Endothelial cell of umbilical vein (primary cell): ENCODE measurements around the gene GNAL. TPM values are rescaled to one million over a fixed set of nuclear protein-coding genes. Genes with fewer than 3 reads are reported as not detected.

Source experiments
- BruUV-seq: library from RNA; stranded (reverse); fragments of 400-500 nt; replicated peaks from 2 replicates; lab custom pipeline; 2021; lab: Mats Ljungman, UMichigan
- CTCF ChIA-PET: fragments of 300-600, 350-600 bp; sonication (Branson Sonifier 250); formaldehyde crosslinking; loops from one replicate; lab custom pipeline; 2021; ENCODE audit warnings: antibody characterized with exemption, inconsistent platforms; lab: Charles Lee
- POLR2A ChIA-PET: fragments of 300-600, 350-600 bp; sonication (Branson Sonifier 250); formaldehyde crosslinking; loops from one replicate; lab custom pipeline; 2021; ENCODE audit warnings: antibody characterized with exemption, inconsistent platforms; lab: Charles Lee
- DNase-seq: peaks from one replicate; pipeline ENCODE4 v3.0.0-alpha.2; 2011; ENCODE audit warnings: low read depth, low spot score
- FAIRE-seq: peaks from 2 replicates; lab custom pipeline; 2011; peaks lifted over from hg19 to GRCh38; lab: Jason Lieb, UNC
- H2AFZ ChIP-seq: 2 replicates; pipeline ENCODE4 v1.6.0; 2012; ENCODE audit warnings: low read depth, low read length, control low read depth, inconsistent platforms
- H3K27ac ChIP-seq: 2 replicates; pipeline ENCODE4 v1.5.1; 2011; ENCODE audit warnings: low read depth, mild to moderate bottlenecking, control low read depth, low read length, moderate library complexity; ENCODE audit not compliant: insufficient read depth
- H3K27me3 ChIP-seq, 2 experiments: 2 replicates each; pipeline versions ENCODE4 v1.6.0 to v1.6.1; 2011; ENCODE audit warnings: low read length in 2 of 2, mixed read lengths in 1 of 2; ENCODE audit not compliant: control insufficient read depth in 2 of 2, insufficient read depth in 2 of 2
- H3K36me3 ChIP-seq, 2 experiments: 2 replicates in 1 of 2; 3 replicates in 1 of 2; pipeline ENCODE4 v1.5.1; 2011; ENCODE audit warnings: low read length in 2 of 2, mild to moderate bottlenecking in 1 of 2, moderate library complexity in 1 of 2; ENCODE audit not compliant: control insufficient read depth in 2 of 2, insufficient read depth in 2 of 2; ENCODE audit errors: extremely low read depth in 1 of 2
- H3K4me1 ChIP-seq: 3 replicates; pipeline ENCODE4 v1.5.1; 2011; ENCODE audit warnings: mild to moderate bottlenecking, low read length; ENCODE audit not compliant: control insufficient read depth, insufficient read depth; ENCODE audit errors: extremely low read depth
- H3K4me2 ChIP-seq: 2 replicates; pipeline ENCODE4 v1.6.1; 2011; ENCODE audit warnings: low read length, control low read depth, mixed read lengths; ENCODE audit not compliant: insufficient read depth
- H3K4me3 ChIP-seq, 3 experiments: fragments of 200-600 bp in 1 of 3; sonication (generic), shearing (Covaris generic) in 1 of 3; replicated peaks in 1 of 3; 2 replicates each; pipeline ENCODE4 v1.5.1; 2011 to 2016; ENCODE audit warnings: control low read depth in 3 of 3, low read length in 3 of 3, mild to moderate bottlenecking in 2 of 3, inconsistent platforms in 1 of 3, low read depth in 1 of 3, moderate library complexity in 1 of 3; ENCODE audit not compliant: insufficient read depth in 1 of 3
- H3K79me2 ChIP-seq: 2 replicates; pipeline ENCODE4 v1.6.0; 2012; ENCODE audit warnings: low read length, inconsistent platforms; ENCODE audit not compliant: control insufficient read depth, insufficient read depth
- H3K9ac ChIP-seq: replicated peaks from 2 replicates; pipeline ENCODE3; 2011; ENCODE audit warnings: low read length, control low read depth; ENCODE audit not compliant: insufficient read depth; ENCODE audit errors: extremely low read depth
- H3K9me1 ChIP-seq: replicated peaks from 3 replicates; pipeline ENCODE4 v1.6.0; 2011; ENCODE audit warnings: mild to moderate bottlenecking, low read length; ENCODE audit not compliant: control insufficient read depth, insufficient read depth; ENCODE audit errors: extremely low read depth
- H3K9me3 ChIP-seq: replicated peaks from 2 replicates; pipeline ENCODE4 v1.5.1; 2012; ENCODE audit warnings: low read length, inconsistent platforms; ENCODE audit not compliant: control insufficient read depth, insufficient read depth
- H4K20me1 ChIP-seq: replicated peaks from 2 replicates; pipeline ENCODE3; 2011; ENCODE audit warnings: mild to moderate bottlenecking, low read length; ENCODE audit not compliant: control insufficient read depth, insufficient read depth; ENCODE audit errors: extremely low read depth
- EZH2 ChIP-seq: IDR thresholded peaks from 2 replicates; pipeline ENCODE4 v1.6.1; 2012; ENCODE audit warnings: borderline replicate concordance, low read depth, mild to moderate bottlenecking, moderate library complexity, low read length, inconsistent platforms; ENCODE audit not compliant: severe bottlenecking
- FOS ChIP-seq: IDR thresholded peaks from 2 replicates; pipeline ENCODE4 v1.6.1; 2011; ENCODE audit warnings: mild to moderate bottlenecking, low read length, moderate library complexity, borderline replicate concordance; ENCODE audit not compliant: insufficient read depth
- GATA2 ChIP-seq: IDR thresholded peaks from 2 replicates; pipeline ENCODE4 v1.7.0; 2011; ENCODE audit warnings: low read depth, mild to moderate bottlenecking, moderate library complexity, mixed read lengths, low read length; ENCODE audit not compliant: insufficient read length, insufficient read depth
- JUN ChIP-seq: IDR thresholded peaks from 2 replicates; pipeline ENCODE4 v1.6.1; 2011; ENCODE audit warnings: borderline replicate concordance, low read depth; ENCODE audit not compliant: insufficient read length, insufficient read depth
- MYC ChIP-seq: IDR thresholded peaks from one replicate; pipeline ENCODE4 v1.6.1; 2011; ENCODE audit warnings: mild to moderate bottlenecking, low read depth, low read length
- POLR2A ChIP-seq: IDR thresholded peaks from 2 replicates; pipeline ENCODE4 v1.6.1; 2012; ENCODE audit warnings: low read depth, mild to moderate bottlenecking, control low read depth, low read length
- POLR2AphosphoS5 ChIP-seq: IDR thresholded peaks from 2 replicates; pipeline ENCODE4 v1.6.1; 2012; ENCODE audit warnings: low read depth, mild to moderate bottlenecking, control low read depth, low read length, moderate library complexity; ENCODE audit not compliant: insufficient read depth
- dilution Hi-C: fragments of 300-500 bp; cut with MboI; formaldehyde crosslinking; loops from one replicate; pipeline ENCODE4 v1.15.0; 2019; ENCODE audit warnings: low sequenced_read_pairs; ENCODE audit not compliant: extremely low pct_ligation_motif_present
- intact Hi-C: fragments of 100-400 bp; cut with micrococcal nuclease; formaldehyde crosslinking; loops from one replicate; pipeline ENCODE4 v1.10.0; 2022
- polyA plus RNA-seq, 4 experiments: library from polyadenylated mRNA; depleted of rRNA in 3 of 4; stranded (reverse) in 3 of 4; unstranded in 1 of 4; fragments of >200 nt; gene quantifications; 2 replicates each; pipeline versions ENCODE4 v1.2.1 to v1.2.3, GENCODE V29; 2011 to 2012; ENCODE audit warnings: missing spikeins in 1 of 4
- total RNA-seq: library from RNA; stranded (reverse); gene quantifications from 2 replicates; pipeline ENCODE4 v1.2.3, GENCODE V29; 2021
- TF ChIP-seq, protein P1 (sequence below), 2 donors: IDR thresholded peaks; 1 replicate in 1 of 2; 2 replicates in 1 of 2; pipeline ENCODE4 v1.5.1; 2011; ENCODE audit warnings: low read length in 2 of 2, mild to moderate bottlenecking in 2 of 2, moderate library complexity in 2 of 2, control low read depth in 1 of 2, inconsistent platforms in 1 of 2, low read depth in 1 of 2; ENCODE audit not compliant: insufficient read depth in 1 of 2; ENCODE audit errors: extremely low read depth in 1 of 2
- TF ChIP-seq, protein P2 (sequence below): IDR thresholded peaks from 2 replicates; pipeline ENCODE4 v1.6.1; 2011; ENCODE audit not compliant: insufficient read depth, insufficient read length

The GNAL gene
- total and polyA plus RNA-seq, 2 donors (not counting 3 experiments of a cell fraction or from before 2014, with no cell fraction given) = 0.07 to 0.73 TPM

DNA sequence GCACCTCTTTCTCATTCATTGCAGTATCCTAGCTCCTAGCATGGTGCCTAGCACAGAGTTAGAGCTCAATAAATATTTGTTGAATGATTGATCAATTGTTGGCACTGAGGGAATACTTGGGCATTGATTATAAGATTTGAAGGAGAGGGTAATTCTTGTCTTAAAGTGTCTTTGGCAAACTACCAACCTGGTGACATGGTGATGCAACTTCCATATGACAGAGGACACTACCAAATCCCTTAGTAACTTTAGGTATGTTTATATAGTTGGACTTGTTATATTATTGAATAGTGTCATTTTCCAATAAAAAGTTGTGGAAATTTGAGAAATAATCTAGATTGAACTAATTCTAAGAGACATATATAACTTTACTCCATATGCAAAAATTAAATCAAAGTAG is 103.6 kb downstream of the GNAL start:
- Histone ChIP-seq H2AFZ (no peak overlapping the region), H3K9me1 (no peaks in the 10 kb centered on the region), H3K4me2 (no peak overlapping the region), H3K36me3 (no peaks in the 10 kb centered on the region), H3K27me3 (peaks cover 0 to 3% of the 10 kb centered on the region in 2 experiments), H3K9me3 (no peaks in the 10 kb centered on the region), H3K79me2 (no peaks in the 10 kb centered on the region), H3K9ac (no peak overlapping the region), H3K4me1 (no peaks in the 10 kb centered on the region), H3K4me3 (no peak overlapping the region), H3K27ac (no peak overlapping the region), H4K20me1 (no peaks in the 10 kb centered on the region)
- FAIRE-seq (no peak), DNase-seq (no peak)
- ChIA-PET CTCF (no interaction called here), POLR2A (no interaction called here)
- intact Hi-C loops (no loop called here), dilution Hi-C loops (no loop called here)
- TF ChIP-seq JUN (no peak), FOS (no peak), POLR2A (no peak), EZH2 (no peak), GATA2 (no peak), MYC (no peak), POLR2AphosphoS5 (no peak)
- TF ChIP-seq, protein P1, sequence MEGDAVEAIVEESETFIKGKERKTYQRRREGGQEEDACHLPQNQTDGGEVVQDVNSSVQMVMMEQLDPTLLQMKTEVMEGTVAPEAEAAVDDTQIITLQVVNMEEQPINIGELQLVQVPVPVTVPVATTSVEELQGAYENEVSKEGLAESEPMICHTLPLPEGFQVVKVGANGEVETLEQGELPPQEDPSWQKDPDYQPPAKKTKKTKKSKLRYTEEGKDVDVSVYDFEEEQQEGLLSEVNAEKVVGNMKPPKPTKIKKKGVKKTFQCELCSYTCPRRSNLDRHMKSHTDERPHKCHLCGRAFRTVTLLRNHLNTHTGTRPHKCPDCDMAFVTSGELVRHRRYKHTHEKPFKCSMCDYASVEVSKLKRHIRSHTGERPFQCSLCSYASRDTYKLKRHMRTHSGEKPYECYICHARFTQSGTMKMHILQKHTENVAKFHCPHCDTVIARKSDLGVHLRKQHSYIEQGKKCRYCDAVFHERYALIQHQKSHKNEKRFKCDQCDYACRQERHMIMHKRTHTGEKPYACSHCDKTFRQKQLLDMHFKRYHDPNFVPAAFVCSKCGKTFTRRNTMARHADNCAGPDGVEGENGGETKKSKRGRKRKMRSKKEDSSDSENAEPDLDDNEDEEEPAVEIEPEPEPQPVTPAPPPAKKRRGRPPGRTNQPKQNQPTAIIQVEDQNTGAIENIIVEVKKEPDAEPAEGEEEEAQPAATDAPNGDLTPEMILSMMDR (IDR thresholded peaks at IDR 0.05; ENCODE audit: extremely low read depth in 1 of 2, insufficient read depth in 1 of 2, low read depth in 1 of 2, low read length in 2 of 2) = no peak
- TF ChIP-seq, protein P2, sequence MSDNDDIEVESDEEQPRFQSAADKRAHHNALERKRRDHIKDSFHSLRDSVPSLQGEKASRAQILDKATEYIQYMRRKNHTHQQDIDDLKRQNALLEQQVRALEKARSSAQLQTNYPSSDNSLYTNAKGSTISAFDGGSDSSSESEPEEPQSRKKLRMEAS = no peak
- no TSS peak for BruUV-seq
